ENCODE measurements around the gene BTBD2.

DNA sequence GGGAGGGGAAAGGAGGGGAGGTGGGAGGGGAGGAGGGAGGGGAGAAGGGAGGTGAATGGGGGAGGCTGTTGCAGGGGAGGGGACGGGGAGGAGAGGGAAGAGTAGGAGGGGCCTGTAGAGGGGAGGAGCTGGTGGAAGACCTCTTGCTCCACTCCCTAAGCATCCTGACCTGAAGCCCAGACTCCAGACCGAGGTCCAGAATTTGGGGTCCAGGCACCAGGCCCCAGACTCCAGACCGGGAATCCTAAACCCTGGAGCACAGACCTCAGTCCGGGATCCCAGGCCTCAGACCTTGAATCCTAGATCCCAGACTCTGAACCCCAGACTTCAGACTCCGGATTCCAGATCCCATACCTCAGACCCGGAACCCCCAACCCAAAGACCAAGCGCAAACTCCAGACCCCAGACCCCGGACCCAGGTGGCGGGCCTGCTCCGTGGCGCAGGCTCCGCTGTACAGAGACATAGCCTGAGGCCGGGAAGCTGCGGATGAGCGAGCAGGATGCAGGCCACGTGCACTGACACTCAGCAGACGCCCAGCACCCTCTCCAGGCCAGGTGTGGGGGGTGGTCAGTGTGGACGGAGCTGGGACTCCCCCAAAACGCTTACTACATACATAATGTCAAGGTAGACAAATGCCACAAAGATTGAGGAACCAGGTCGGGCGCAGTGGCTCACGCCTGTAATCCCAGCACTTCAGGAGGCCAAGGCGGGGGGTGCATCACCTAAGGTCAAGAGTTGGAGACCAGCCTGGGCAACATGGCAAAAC lies 710 bp upstream of the BTBD2 start:
- TF ChIP-seq, protein P1, sequence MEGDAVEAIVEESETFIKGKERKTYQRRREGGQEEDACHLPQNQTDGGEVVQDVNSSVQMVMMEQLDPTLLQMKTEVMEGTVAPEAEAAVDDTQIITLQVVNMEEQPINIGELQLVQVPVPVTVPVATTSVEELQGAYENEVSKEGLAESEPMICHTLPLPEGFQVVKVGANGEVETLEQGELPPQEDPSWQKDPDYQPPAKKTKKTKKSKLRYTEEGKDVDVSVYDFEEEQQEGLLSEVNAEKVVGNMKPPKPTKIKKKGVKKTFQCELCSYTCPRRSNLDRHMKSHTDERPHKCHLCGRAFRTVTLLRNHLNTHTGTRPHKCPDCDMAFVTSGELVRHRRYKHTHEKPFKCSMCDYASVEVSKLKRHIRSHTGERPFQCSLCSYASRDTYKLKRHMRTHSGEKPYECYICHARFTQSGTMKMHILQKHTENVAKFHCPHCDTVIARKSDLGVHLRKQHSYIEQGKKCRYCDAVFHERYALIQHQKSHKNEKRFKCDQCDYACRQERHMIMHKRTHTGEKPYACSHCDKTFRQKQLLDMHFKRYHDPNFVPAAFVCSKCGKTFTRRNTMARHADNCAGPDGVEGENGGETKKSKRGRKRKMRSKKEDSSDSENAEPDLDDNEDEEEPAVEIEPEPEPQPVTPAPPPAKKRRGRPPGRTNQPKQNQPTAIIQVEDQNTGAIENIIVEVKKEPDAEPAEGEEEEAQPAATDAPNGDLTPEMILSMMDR (IDR thresholded peaks at IDR 0.05 in 2 of 3, conservative IDR thresholded peaks at IDR 0.05 in 1 of 3; ENCODE audit: control insufficient read depth in 2 of 3, extremely low read depth in 1 of 3, insufficient read depth in 1 of 3, low read depth in 3 of 3, low read length in 3 of 3), result no peak
- TF ChIP-seq ZNF207 (IDR thresholded peaks at IDR 0.05; ENCODE audit: borderline replicate concordance) (no peak), RAD21 (IDR thresholded peaks at IDR 0.05; ENCODE audit: insufficient read depth, low read depth, low read length) (no peak), SP1 (IDR thresholded peaks at IDR 0.05; ENCODE audit: low read depth, low read length) (no peak), POLR2A (IDR thresholded peaks at IDR 0.05; ENCODE audit: low read depth, low read length) (no peak), EZH2 (IDR thresholded peaks at IDR 0.05; ENCODE audit: borderline replicate concordance, control insufficient read depth, low read depth, low read length) (no peak), SREBF1 (IDR thresholded peaks at IDR 0.05; ENCODE audit: low read length) (no peak), POLR2AphosphoS5 (IDR thresholded peaks at IDR 0.05; ENCODE audit: low read length) (no peak), SIX5 (IDR thresholded peaks at IDR 0.05; ENCODE audit: low read depth, low read length, severe bottlenecking) (no peak), FOS (IDR thresholded peaks at IDR 0.05; ENCODE audit: borderline replicate concordance, extremely low read depth, insufficient read length) (no peak), SPI1 (IDR thresholded peaks at IDR 0.05; ENCODE audit: borderline replicate concordance, insufficient read depth, low read depth, low read length) (no peak), ZNF24 (IDR thresholded peaks at IDR 0.05) (no peak)
- TF ChIP-seq, protein P2, sequence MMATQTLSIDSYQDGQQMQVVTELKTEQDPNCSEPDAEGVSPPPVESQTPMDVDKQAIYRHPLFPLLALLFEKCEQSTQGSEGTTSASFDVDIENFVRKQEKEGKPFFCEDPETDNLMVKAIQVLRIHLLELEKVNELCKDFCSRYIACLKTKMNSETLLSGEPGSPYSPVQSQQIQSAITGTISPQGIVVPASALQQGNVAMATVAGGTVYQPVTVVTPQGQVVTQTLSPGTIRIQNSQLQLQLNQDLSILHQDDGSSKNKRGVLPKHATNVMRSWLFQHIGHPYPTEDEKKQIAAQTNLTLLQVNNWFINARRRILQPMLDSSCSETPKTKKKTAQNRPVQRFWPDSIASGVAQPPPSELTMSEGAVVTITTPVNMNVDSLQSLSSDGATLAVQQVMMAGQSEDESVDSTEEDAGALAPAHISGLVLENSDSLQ (IDR thresholded peaks at IDR 0.05), result no peak
- TF ChIP-seq, protein P3, sequence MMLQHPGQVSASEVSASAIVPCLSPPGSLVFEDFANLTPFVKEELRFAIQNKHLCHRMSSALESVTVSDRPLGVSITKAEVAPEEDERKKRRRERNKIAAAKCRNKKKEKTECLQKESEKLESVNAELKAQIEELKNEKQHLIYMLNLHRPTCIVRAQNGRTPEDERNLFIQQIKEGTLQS (IDR thresholded peaks at IDR 0.05; ENCODE audit: borderline replicate concordance, extremely low read depth, low read depth, low read length), result no peak
